ENCODE results near the gene SALL1. TPM values are rescaled to one million over a fixed set of nuclear protein-coding genes. Genes with fewer than 3 reads are reported as not detected.

SALL1 gene
- total and polyA plus RNA-seq, 2 of the 8 experiments (the other 6 are each of a cell fraction or from before 2014, with no cell fraction given): 33.7 to 56.8 TPM

DNA sequence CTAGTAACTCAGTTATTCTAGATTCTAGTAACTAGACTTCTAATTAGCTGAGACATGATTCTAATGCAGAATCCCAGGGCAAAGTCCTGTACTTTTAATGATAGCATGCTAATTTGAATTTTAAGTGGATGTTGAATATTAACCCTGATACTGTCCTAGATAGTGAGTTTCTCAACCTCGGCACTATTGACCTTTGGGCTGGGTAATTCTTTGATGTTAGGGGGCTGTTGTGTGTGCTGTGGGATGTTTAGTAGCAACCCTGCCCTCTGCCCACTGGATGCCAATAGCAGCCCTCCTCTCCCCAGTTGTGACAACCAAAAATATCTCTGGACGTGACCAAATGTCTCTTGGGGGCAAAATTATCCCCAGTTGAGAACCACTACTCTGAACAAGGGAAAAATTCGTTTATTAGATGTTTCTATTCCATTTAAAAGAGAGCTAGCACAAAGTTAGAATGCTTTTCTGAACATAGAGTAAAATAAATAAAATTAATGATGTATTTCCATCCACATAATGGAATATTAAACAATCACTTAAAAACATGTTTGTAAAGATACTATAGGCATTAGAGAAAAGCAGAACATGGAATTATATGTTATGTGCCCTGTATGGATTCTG lies 30.2 kb downstream of the SALL1 start:
- H3K4me2 ChIP-seq (ENCODE audit: insufficient read depth in 1 of 2, low read depth in 2 of 2, low read length in 2 of 2): no peak overlapping the region
- 57% methylated on average over 3 of the region's 3 CpGs; no CpG with 5 or more reads in 1 of the 2 experiments for WGBS, 2 experiments (ENCODE audit: extremely low coverage in 1 of 2, insufficient coverage in 1 of 2, insufficient read length in 1 of 2, insufficient replicate concordance in 2 of 2, low coverage in 1 of 2, low lambda C conversion rate in 2 of 2, missing lambda C conversion rate in 1 of 2)
- no peaks in the 10 kb centered on the region for H3K9me3 ChIP-seq (ENCODE audit: insufficient read depth in 2 of 2, low read depth in 1 of 2, low read length in 1 of 2)
- no peak overlapping the region for H2BK120ac ChIP-seq (replicated peaks; ENCODE audit: low read depth, low read length)
- no peak overlapping the region for H2AFZ ChIP-seq (ENCODE audit: low read length)
- H3K4me1 ChIP-seq (replicated peaks in 1 of 4; ENCODE audit: control insufficient read depth in 3 of 4, insufficient read depth in 4 of 4, low read length in 3 of 4): peaks cover 5 to 15% (median 11%) of the 10 kb centered on the region in 4 experiments
- DNase-seq (ENCODE audit: low read depth in 1 of 2, low spot score in 2 of 2): no peak
- no peak overlapping the region for H4K8ac ChIP-seq (ENCODE audit: extremely low read depth, insufficient read depth, low read length)
- no peaks in the 10 kb centered on the region for H4K20me1 ChIP-seq (replicated peaks in 1 of 2; ENCODE audit: control insufficient read depth in 1 of 2, insufficient read depth in 2 of 2, low read length in 2 of 2)
- no peaks in the 10 kb centered on the region for H3K36me3 ChIP-seq (ENCODE audit: control insufficient read depth in 2 of 4, insufficient read depth in 4 of 4, low read length in 3 of 4)
- no peak overlapping the region for H4K5ac ChIP-seq (ENCODE audit: insufficient read length, low read depth, low read length)
- H4K91ac ChIP-seq (replicated peaks; ENCODE audit: insufficient read length, low read length): no peak overlapping the region
- H3K14ac ChIP-seq (ENCODE audit: insufficient read length): no peak overlapping the region
- no peaks in the 10 kb centered on the region; a peak in 1 of 7 replicates for H3K27me3 ChIP-seq (replicated peaks in 1 of 4; ENCODE audit: control insufficient read depth in 3 of 4, extremely low read depth in 1 of 4, insufficient read depth in 3 of 4, low read length in 3 of 4)
- H3K18ac ChIP-seq (ENCODE audit: extremely low read depth, low read length): no peak overlapping the region
- H3K79me1 ChIP-seq (ENCODE audit: low read depth, low read length): no peaks in the 10 kb centered on the region
- CTCF ChIA-PET (ENCODE audit: partially characterized antibody): no interaction called here
- H2AK5ac ChIP-seq (ENCODE audit: low read depth, low read length): no peak overlapping the region
- H2BK15ac ChIP-seq (ENCODE audit: low read length): no peak overlapping the region
- no peaks in the 10 kb centered on the region for H3K23me2 ChIP-seq (ENCODE audit: low read depth, low read length)
- no peak overlapping the region for H3K4me3 ChIP-seq (ENCODE audit: extremely low read depth in 1 of 4, insufficient read depth in 2 of 4, low read depth in 3 of 4, low read length in 4 of 4)
- no peak overlapping the region for H2BK12ac ChIP-seq (ENCODE audit: low read depth, low read length)
- POLR2A ChIA-PET (ENCODE audit: partially characterized antibody): no interaction called here
- H2BK5ac ChIP-seq (ENCODE audit: low read depth, low read length): no peak overlapping the region
- H2BK20ac ChIP-seq (ENCODE audit: low read length): no peak overlapping the region
- H3K4ac ChIP-seq (replicated peaks; ENCODE audit: insufficient read length, low read depth, low read length): no peak overlapping the region
- FAIRE-seq: no peak
- no peak overlapping the region for H3K27ac ChIP-seq (ENCODE audit: low read depth, low read length)
- no peak overlapping the region for H3K9ac ChIP-seq (replicated peaks in 1 of 4; ENCODE audit: extremely low read depth in 1 of 4, low read depth in 3 of 4, low read length in 3 of 4)
- no peaks in the 10 kb centered on the region for H3K79me2 ChIP-seq (ENCODE audit: control insufficient read depth in 1 of 2, insufficient read depth in 2 of 2, low read length in 2 of 2)
- H3K23ac ChIP-seq (ENCODE audit: insufficient read length): no peak overlapping the region
- no peak overlapping the region for H3K56ac ChIP-seq (replicated peaks; ENCODE audit: insufficient read length, low read depth, low read length)
- TF ChIP-seq MAFK (IDR thresholded peaks at IDR 0.05; ENCODE audit: low read depth, low read length) (no peak), HDAC6 (IDR thresholded peaks at IDR 0.05; ENCODE audit: low read depth, low read length) (no peak), NANOG (IDR thresholded peaks at IDR 0.05; ENCODE audit: insufficient read depth, low read depth, low read length, poor library complexity, severe bottlenecking) (no peak), BCL11A (IDR thresholded peaks at IDR 0.05; ENCODE audit: low read depth in 2 of 2, low read length in 2 of 2) (no peak), SRF (IDR thresholded peaks at IDR 0.05; ENCODE audit: low read depth, low read length) (no peak), SP1 (IDR thresholded peaks at IDR 0.05; ENCODE audit: low read depth, low read length) (no peak), CHD2 (IDR thresholded peaks at IDR 0.05; ENCODE audit: low read length) (no peak), SAP30 (IDR thresholded peaks at IDR 0.05; ENCODE audit: insufficient read depth, insufficient replicate concordance, low read length) (no peak), GTF2F1 (IDR thresholded peaks at IDR 0.05; ENCODE audit: borderline replicate concordance, low read depth, low read length) (no peak)
- TF ChIP-seq, protein P1, sequence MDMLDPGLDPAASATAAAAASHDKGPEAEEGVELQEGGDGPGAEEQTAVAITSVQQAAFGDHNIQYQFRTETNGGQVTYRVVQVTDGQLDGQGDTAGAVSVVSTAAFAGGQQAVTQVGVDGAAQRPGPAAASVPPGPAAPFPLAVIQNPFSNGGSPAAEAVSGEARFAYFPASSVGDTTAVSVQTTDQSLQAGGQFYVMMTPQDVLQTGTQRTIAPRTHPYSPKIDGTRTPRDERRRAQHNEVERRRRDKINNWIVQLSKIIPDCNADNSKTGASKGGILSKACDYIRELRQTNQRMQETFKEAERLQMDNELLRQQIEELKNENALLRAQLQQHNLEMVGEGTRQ (IDR thresholded peaks at IDR 0.05; ENCODE audit: low read length): no peak

Data from H1 (cell line).